ENCODE results near the gene KBTBD8. TPM values are rescaled to one million over a fixed set of nuclear protein-coding genes. Genes with fewer than 3 reads are reported as not detected.

Gene KBTBD8
- total and polyA plus RNA-seq, 2 of the 13 experiments (the other 11 are each of a cell fraction or from before 2014, with no cell fraction given) = 1.1 to 7.6 TPM

DNA sequence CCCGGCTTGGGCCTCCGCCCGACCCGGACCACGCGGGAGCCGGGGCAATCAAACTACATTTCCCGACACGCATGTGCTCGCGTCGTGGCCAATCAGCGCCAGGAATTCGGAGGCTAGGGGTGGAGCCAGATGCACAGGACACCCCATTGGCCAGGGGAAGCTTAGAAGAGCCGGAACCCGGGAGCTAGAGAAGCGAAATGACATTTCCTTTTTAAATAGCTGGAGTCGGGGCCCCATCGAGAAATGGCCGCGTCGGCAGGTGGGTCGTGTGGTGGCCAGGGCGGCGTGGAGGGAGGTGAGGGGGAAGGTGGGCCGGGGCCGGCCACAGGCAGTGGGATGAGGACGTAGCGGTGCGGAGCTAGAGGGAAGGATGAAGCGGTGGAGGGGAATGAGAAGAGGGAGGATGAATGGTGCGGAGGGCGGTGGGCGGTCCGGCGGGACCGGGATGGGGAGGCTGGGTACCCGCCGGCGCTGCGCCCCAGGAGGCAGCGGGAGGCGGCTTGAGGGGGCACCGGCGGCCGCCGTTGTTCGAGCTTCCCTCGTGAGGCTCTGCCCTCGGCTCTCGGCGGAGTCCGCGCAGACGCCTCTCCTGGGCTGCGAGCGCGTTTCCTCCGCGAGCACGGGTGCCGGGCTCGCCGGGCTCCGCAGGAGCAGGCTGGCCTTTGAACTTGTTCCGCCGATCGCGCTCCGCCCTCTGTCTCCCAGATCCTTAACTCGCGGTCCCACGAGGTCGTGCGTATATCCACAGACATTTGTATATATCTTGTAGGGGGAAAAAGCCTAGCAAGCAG is at the start of gene KBTBD8 (continued):
- TF ChIP-seq, protein P1, sequence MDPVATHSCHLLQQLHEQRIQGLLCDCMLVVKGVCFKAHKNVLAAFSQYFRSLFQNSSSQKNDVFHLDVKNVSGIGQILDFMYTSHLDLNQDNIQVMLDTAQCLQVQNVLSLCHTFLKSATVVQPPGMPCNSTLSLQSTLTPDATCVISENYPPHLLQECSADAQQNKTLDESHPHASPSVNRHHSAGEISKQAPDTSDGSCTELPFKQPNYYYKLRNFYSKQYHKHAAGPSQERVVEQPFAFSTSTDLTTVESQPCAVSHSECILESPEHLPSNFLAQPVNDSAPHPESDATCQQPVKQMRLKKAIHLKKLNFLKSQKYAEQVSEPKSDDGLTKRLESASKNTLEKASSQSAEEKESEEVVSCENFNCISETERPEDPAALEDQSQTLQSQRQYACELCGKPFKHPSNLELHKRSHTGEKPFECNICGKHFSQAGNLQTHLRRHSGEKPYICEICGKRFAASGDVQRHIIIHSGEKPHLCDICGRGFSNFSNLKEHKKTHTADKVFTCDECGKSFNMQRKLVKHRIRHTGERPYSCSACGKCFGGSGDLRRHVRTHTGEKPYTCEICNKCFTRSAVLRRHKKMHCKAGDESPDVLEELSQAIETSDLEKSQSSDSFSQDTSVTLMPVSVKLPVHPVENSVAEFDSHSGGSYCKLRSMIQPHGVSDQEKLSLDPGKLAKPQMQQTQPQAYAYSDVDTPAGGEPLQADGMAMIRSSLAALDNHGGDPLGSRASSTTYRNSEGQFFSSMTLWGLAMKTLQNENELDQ (CRISPR knock-in tag; IDR thresholded peaks at IDR 0.05; ENCODE audit: borderline replicate concordance) = no peak
- no peak for TF ChIP-seq ZNF761 (CRISPR knock-in tag; conservative IDR thresholded peaks at IDR 0.05)
- peak; percentile 59; the same call in 1 of the 2 replicates for TF ChIP-seq FOXC1 (CRISPR knock-in tag; IDR thresholded peaks at IDR 0.05; ENCODE audit: borderline replicate concordance)
- TF ChIP-seq, protein P2, sequence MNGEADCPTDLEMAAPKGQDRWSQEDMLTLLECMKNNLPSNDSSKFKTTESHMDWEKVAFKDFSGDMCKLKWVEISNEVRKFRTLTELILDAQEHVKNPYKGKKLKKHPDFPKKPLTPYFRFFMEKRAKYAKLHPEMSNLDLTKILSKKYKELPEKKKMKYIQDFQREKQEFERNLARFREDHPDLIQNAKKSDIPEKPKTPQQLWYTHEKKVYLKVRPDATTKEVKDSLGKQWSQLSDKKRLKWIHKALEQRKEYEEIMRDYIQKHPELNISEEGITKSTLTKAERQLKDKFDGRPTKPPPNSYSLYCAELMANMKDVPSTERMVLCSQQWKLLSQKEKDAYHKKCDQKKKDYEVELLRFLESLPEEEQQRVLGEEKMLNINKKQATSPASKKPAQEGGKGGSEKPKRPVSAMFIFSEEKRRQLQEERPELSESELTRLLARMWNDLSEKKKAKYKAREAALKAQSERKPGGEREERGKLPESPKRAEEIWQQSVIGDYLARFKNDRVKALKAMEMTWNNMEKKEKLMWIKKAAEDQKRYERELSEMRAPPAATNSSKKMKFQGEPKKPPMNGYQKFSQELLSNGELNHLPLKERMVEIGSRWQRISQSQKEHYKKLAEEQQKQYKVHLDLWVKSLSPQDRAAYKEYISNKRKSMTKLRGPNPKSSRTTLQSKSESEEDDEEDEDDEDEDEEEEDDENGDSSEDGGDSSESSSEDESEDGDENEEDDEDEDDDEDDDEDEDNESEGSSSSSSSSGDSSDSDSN (CRISPR knock-in tag; IDR thresholded peaks at IDR 0.05) = peak; percentile 71; the same call in 1 of the 2 replicates
- TF ChIP-seq SIN3B (IDR thresholded peaks at IDR 0.05; ENCODE audit: low read length) = no peak
- TF ChIP-seq ZNF431 (CRISPR knock-in tag; IDR thresholded peaks at IDR 0.05; ENCODE audit: borderline replicate concordance, low read depth) = no peak
- TF ChIP-seq, protein P3, sequence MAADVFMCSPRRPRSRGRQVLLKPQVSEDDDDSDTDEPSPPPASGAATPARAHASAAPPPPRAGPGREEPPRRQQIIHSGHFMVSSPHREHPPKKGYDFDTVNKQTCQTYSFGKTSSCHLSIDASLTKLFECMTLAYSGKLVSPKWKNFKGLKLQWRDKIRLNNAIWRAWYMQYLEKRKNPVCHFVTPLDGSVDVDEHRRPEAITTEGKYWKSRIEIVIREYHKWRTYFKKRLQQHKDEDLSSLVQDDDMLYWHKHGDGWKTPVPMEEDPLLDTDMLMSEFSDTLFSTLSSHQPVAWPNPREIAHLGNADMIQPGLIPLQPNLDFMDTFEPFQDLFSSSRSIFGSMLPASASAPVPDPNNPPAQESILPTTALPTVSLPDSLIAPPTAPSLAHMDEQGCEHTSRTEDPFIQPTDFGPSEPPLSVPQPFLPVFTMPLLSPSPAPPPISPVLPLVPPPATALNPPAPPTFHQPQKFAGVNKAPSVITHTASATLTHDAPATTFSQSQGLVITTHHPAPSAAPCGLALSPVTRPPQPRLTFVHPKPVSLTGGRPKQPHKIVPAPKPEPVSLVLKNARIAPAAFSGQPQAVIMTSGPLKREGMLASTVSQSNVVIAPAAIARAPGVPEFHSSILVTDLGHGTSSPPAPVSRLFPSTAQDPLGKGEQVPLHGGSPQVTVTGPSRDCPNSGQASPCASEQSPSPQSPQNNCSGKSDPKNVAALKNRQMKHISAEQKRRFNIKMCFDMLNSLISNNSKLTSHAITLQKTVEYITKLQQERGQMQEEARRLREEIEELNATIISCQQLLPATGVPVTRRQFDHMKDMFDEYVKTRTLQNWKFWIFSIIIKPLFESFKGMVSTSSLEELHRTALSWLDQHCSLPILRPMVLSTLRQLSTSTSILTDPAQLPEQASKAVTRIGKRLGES (CRISPR knock-in tag; IDR thresholded peaks at IDR 0.05; ENCODE audit: borderline replicate concordance) = no peak
- TF ChIP-seq, protein P4, sequence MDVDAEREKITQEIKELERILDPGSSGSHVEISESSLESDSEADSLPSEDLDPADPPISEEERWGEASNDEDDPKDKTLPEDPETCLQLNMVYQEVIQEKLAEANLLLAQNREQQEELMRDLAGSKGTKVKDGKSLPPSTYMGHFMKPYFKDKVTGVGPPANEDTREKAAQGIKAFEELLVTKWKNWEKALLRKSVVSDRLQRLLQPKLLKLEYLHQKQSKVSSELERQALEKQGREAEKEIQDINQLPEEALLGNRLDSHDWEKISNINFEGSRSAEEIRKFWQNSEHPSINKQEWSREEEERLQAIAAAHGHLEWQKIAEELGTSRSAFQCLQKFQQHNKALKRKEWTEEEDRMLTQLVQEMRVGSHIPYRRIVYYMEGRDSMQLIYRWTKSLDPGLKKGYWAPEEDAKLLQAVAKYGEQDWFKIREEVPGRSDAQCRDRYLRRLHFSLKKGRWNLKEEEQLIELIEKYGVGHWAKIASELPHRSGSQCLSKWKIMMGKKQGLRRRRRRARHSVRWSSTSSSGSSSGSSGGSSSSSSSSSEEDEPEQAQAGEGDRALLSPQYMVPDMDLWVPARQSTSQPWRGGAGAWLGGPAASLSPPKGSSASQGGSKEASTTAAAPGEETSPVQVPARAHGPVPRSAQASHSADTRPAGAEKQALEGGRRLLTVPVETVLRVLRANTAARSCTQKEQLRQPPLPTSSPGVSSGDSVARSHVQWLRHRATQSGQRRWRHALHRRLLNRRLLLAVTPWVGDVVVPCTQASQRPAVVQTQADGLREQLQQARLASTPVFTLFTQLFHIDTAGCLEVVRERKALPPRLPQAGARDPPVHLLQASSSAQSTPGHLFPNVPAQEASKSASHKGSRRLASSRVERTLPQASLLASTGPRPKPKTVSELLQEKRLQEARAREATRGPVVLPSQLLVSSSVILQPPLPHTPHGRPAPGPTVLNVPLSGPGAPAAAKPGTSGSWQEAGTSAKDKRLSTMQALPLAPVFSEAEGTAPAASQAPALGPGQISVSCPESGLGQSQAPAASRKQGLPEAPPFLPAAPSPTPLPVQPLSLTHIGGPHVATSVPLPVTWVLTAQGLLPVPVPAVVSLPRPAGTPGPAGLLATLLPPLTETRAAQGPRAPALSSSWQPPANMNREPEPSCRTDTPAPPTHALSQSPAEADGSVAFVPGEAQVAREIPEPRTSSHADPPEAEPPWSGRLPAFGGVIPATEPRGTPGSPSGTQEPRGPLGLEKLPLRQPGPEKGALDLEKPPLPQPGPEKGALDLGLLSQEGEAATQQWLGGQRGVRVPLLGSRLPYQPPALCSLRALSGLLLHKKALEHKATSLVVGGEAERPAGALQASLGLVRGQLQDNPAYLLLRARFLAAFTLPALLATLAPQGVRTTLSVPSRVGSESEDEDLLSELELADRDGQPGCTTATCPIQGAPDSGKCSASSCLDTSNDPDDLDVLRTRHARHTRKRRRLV (CRISPR knock-in tag; IDR thresholded peaks at IDR 0.05) = no peak
- no peak for TF ChIP-seq ZNF326 (CRISPR knock-in tag; IDR thresholded peaks at IDR 0.05; ENCODE audit: borderline replicate concordance)
- no peak for TF ChIP-seq ZNF34 (CRISPR knock-in tag; IDR thresholded peaks at IDR 0.05; ENCODE audit: borderline replicate concordance)
- no peak for TF ChIP-seq DNMT3B (CRISPR knock-in tag; conservative IDR thresholded peaks at IDR 0.05)
- TF ChIP-seq HMG20B (CRISPR knock-in tag; conservative IDR thresholded peaks at IDR 0.05) = no peak
- TF ChIP-seq ZNF773 (CRISPR knock-in tag; IDR thresholded peaks at IDR 0.05; ENCODE audit: borderline replicate concordance) = no peak
- no peak for TF ChIP-seq RXRA (CRISPR knock-in tag; IDR thresholded peaks at IDR 0.05)

Data from HepG2 (cell line).